Activated CD8-positive, alpha-beta memory T cell treated with anti-CD3 and anti-CD28 coated beads for 36 hours (primary cell): ENCODE results near the gene FANCC. TPM values are rescaled to one million over a fixed set of nuclear protein-coding genes. Genes with fewer than 3 reads are reported as not detected.

Source experiments
- CTCF ChIA-PET: fragments of 350-600 bp; sonication (Branson Sonifier 250); formaldehyde crosslinking; loops from one replicate; lab custom pipeline; 2021; ENCODE audit warnings: antibody characterized with exemption; lab: Charles Lee
- POLR2A ChIA-PET: fragments of 350-600 bp; sonication (Branson Sonifier 250); formaldehyde crosslinking; loops from one replicate; lab custom pipeline; 2021; ENCODE audit warnings: antibody characterized with exemption; lab: Charles Lee
- total RNA-seq, 2 experiments: library from RNA; stranded (reverse); gene quantifications; one replicate each; pipeline ENCODE4 v1.2.3, GENCODE V29; 2021

FANCC gene
- total RNA-seq, 2 experiments from 2014 or later: 16.2 to 20.5 TPM

GRCh38 chr9:95135756-95136155, 181.8 kb downstream of the FANCC start:
- ChIA-PET CTCF (no interaction called here), POLR2A (no interaction called here)

DNA sequence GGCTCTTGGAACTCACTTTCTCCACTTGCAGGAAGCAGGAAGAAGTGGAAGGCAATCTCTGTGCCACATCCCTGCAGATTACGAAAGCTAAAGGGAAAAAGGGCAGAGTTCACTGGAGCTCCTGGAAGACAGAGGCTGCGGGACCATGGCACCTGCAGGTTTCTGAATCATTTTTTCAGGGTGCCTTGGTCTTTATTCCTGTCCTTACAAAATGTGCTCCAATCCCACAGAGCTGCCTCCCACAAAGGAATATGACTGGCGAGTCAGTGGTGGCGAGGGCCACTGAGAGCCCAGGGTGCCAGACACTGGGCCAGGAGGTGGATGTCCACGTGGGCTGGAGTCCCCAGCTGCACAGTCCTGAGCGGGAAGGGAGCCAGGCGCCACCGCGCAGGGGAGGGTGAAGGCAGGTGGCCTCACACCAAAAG, 183.0 kb downstream of the FANCC start:
- CTCF ChIA-PET: no interaction called here
- POLR2A ChIA-PET: no interaction called here

DNA sequence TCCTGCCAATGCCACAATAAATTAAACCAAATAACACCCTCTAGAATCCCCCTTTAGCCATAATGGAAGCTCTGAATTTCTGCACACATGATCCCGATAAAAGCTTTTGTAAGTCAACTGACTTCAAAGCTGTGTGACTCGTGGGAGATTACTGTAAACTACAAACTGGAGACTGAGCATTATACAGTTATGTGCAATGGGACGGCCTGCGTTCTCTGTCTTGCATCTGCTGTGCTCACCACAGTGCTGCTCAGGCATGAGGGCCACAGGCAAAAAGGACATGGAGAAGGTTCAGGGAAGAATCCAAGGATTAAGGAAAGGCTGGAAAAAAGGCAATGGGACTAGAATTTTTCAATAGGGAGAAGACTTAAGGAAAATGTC, 184.2 kb downstream of the FANCC start:
- ChIA-PET POLR2A (no interaction called here), CTCF (no interaction called here)

DNA sequence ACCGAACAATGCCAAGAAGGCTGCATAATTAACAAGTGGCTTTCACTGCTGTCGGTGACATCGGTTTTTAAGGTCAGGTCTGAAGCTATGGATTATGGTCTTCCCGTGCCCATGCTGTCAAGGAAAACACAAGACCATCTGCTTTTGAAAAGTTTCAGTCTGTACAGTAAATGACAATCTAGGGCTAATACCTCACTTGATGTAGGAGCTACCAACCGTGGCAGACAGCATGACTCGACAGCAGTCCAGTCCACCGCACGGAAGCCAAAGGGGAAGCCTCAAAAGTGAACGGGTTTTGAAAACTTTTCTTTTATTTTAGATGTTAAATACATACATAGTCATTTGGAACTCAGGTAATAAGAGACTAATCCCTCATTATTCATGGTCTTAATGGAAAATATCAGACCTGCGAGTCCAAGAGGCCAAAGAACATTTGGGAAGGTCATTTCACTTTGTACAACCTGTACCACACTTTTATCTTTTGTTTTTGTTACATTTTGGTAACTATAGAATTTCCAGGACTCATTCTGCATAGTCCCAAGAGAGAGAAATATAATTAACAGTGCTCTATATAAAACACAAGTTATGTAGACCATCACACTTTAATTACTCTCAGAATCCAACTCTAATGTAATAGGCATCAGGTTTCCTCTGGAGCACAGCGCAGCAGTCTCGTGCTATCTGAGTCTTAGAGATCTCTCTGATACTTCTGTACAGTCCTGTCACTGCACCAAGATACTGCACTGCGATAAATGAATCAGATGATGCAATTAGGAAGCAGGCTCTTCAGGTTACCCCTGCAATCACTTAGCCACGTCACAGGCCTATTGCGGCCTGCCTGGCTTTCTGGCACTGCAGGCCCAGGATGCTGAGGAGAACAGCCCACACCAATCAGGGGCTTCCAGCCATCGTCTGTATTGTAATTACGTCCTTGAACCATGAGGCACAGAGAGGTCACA, 184.9 kb downstream of the FANCC start:
- POLR2A ChIA-PET: no interaction called here
- CTCF ChIA-PET: interaction anchor here (0.9 to 1.6 kb wide), 7 partner anchors 9 to 462 kb away, joined by 3 to 5 read pairs (median 3); no protein-coding TSS in a partner anchor

DNA sequence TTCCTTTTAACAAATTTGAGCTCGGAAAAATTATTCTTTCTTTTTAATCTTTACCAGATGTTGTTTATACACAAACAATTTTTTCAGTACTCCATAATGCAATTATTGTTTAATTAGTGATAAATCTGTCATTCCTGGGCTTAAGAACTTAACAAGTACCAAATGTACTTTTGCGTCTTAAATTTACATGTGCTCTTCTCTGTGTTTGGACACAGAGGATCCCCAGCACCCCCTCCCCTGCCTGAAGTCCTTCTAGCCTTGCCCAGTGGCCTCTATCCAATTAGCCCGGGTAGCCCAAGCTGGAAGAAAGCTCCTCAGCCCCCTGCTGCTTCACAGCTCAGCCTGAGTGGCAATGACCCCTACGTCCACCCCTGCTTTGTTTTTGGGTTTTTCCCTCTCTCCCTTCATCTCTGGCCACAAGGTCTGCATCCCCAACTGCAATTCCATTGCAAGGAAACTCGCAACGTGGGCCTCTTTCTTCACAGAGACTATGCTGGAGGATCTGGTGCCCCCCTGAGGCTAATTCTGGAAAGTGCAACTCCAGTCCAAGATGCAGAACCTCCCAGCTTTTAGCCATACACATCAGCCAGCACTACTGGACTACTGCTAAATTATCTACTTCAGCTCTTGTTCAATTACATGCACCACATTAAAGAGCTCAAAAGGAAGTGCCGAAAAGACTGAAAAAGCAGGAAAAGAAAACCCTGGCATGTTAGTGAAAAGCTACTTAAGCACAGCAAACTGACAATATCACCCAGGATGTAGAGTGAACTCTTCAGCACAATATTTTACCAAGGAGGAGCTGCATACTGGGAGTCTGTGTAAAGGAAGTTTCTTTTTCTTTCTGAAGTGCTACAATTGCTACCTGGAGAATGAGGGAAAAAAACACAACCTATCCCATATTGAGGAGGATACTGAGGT, 186.2 kb downstream of the FANCC start:
- ChIA-PET POLR2A (no interaction called here), CTCF (interaction anchor here (0.6 to 2.9 kb wide), 14 partner anchors 10 to 463 kb away, joined by 3 to 21 read pairs (median 3); no protein-coding TSS in a partner anchor)

DNA sequence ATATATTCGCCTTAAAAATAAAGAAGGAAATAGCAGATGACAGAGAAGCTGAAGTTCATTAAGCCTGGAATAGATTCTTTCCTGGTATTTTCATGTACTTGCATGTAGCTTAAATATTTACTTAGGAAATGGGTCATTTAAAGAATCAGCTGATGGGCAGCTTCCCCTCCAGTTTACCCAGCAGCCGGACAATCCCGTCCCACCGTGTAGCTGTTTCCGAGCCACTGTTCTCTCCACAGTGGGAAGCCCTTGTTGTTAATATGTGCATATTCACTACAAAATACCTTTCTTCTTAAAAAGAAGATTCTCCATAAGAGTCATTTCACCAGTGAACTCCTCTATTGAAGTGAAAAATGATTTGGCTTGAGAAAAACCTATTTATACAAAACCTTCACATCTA, 187.0 kb downstream of the FANCC start:
- CTCF ChIA-PET: interaction anchor here (0.7 to 2.9 kb wide), 5 partner anchors 38 to 457 kb away, joined by 3 to 21 read pairs (median 3); no protein-coding TSS in a partner anchor
- POLR2A ChIA-PET: interaction anchor here (0.6 kb wide), 1 partner anchor 461 kb away, joined by 13 read pairs; no protein-coding TSS in a partner anchor

DNA sequence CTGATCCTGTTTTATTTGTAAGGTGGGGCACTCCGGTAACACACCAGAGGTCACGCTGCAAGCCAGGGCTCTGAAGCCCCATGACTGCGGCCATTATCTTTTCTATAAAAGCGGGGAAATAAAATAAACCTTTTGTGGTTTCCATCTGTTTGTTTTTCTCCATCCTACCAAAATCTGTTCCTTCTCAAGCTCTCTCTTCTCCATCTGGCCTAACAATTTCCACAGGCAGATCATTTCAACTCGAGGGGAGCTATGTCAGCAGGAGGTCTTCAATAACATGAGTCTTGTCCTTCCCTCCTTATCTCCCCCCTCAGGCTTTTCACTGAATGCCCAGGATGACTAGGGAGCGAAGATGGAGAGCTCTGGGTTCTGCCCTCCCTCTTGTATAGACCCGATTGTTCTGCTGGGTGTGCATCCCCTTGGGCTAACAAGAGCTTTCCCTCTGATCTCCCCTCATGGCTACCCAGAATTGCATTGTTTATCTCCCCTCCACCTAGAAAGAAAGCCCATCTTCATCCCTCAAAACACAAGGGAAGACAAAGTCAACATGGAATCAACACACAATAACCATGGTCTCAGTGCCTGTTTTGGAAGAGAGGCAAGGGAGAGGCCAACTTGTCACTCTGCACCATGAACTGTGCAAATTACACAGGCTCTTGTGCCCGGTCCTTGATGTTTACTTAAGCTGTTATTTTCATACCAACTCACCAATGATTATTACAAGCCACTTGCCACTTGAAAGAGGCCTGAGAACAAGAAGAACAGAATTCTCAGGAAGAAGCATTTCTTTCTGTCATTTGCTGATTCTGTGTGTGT, 187.8 kb downstream of the FANCC start:
- CTCF ChIA-PET: interaction anchor here (0.6 to 2.9 kb wide), 4 partner anchors 39 to 449 kb away, joined by 3 to 21 read pairs (median 4); no protein-coding TSS in a partner anchor
- POLR2A ChIA-PET: interaction anchor here (0.6 kb wide), 2 partner anchors 9 to 460 kb away, joined by 3 to 13 read pairs; no protein-coding TSS in a partner anchor

- CTCF ChIA-PET: interaction anchor here (0.6 to 1.6 kb wide), 17 partner anchors 10 to 574 kb away, joined by 3 to 15 read pairs (median 4); partner anchors contain the start of gene PCAT7
- POLR2A ChIA-PET: no interaction called here
These were observed 189.4 kb downstream of the FANCC start for GRCh38 chr9:95128177-95128524.

DNA sequence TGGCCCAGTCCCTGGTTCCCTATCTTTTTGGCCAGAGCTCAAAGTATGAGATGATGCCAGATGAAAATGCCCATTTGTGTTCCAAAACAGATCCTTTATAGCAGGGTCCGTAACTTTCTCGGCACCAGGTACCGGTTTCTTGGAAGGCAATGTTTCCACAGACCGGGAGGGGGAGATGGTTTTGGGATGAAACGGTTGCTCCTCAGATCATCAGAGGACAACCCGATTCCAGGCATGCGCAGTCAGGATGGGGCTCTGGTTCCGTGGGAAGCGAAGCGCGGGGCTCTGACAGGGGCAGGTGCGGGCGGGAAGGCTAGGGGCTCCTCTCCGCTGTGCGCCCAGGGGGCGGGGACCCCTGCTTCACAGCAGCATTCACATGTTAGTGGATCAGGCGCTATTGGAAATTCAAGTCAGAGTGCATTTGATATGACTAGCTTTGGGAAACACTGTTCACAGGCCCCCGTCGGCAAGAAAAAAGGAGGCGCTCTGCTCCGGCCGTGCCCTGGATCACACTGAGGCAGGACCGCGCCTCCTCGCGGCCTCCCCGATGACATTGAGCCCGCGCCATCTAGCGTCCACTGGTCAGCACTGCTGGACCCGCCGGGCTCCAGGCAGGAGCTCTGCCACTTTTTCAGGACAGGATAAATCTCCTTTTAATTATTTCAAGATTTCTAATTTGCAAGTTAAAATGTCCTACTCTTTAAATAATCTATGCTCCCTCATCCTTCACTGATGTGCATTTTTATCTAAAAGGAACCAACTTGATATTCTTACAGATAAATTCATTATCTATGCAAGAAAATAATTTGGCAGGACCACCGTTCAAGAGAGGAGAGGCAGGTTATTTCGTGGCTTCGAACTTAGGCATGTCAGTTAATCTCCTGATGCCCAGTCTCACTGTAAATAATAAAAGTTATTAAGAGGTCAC, 190.0 kb downstream of the FANCC start:
- POLR2A ChIA-PET: no interaction called here
- CTCF ChIA-PET: interaction anchor here (0.6 to 1.9 kb wide), 22 partner anchors 10 to 467 kb away, joined by 3 to 15 read pairs (median 4); no protein-coding TSS in a partner anchor

- ChIA-PET POLR2A (no interaction called here), CTCF (interaction anchor here (0.7 to 1.9 kb wide), 6 partner anchors 39 to 457 kb away, joined by 3 to 8 read pairs (median 4); no protein-coding TSS in a partner anchor)
These were observed 190.8 kb downstream of the FANCC start for GRCh38 chr9:95126739-95127138.

GRCh38 chr9:95125652-95126051, 191.9 kb downstream of the FANCC start:
- POLR2A ChIA-PET: no interaction called here
- CTCF ChIA-PET: interaction anchor here (1.5 to 1.9 kb wide), 2 partner anchors 342 to 444 kb away, joined by 4 to 8 read pairs; no protein-coding TSS in a partner anchor

DNA sequence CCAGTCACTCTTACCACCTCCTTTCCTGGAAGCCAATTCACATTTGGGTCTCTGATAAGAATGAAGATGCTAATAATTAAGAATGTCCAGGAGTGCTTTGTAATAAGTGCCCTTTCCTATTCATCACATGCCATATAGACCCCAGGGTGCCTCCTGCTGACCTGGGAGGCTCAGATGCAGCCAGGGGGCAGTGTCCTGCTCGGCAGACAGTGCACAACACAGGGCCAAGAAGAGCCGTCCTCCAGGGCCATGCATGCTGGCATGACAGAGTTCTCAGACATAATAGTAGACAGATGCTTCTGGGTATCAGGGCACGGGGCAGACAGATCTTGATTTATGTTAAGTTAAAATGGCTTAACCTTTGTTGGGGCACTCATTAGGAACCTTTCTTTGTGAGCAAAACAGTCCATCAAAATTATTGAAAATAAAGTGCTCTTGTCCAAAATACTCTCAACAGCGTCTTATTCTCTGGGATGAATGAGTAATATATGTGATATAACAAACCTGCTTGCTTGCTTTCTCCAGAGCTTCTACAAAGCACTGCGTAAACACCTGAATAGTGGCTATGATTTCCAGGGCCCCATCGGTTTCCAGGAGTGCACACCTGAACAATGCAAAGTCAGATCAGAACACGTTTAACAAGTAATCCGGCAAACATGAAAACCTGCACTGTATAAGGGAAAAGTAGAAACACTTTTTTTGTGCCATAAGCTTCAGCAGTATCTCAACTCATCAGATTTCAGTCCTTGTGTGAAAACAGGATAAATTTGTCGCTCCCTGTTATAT, 192.7 kb downstream of the FANCC start:
- CTCF ChIA-PET: interaction anchor here (0.7 kb wide), 1 partner anchor 444 kb away, joined by 3 read pairs; no protein-coding TSS in a partner anchor
- POLR2A ChIA-PET: no interaction called here

- CTCF ChIA-PET: no interaction called here
- POLR2A ChIA-PET: no interaction called here
These were observed 196.6 kb downstream of the FANCC start for GRCh38 chr9:95120781-95121370.

- ChIA-PET CTCF (interaction anchor here (1.4 kb wide), 1 partner anchor 9 kb away, joined by 5 read pairs; no protein-coding TSS in a partner anchor), POLR2A (no interaction called here)
These were observed 198.9 kb downstream of the FANCC start for GRCh38 chr9:95118596-95118995.

GRCh38 chr9:95116808-95117204, 200.7 kb downstream of the FANCC start:
- ChIA-PET CTCF (no interaction called here), POLR2A (interaction anchor here (0.7 kb wide), 2 partner anchors 105 to 266 kb away, joined by 5 read pairs; no protein-coding TSS in a partner anchor)
